ENCODE results near the gene JUN. TPM values are rescaled to one million over a fixed set of nuclear protein-coding genes. Genes with fewer than 3 reads are reported as not detected.

JUN gene
- total and polyA plus RNA-seq, 3 experiments from 2014 or later, result 25.5 to 163 (median 27.7) TPM

GRCh38 chr1:58749646-58750045 is 34.2 kb downstream of the JUN start:
- H3K36me3 Mint-ChIP-seq, result no peaks in the 10 kb centered on the region
- H3K4me1 Mint-ChIP-seq, result peaks cover 25 to 40% (median 36%) of the 10 kb centered on the region in 3 donors
- no peak overlapping the region for H3K4me3 Mint-ChIP-seq
- CTCF ChIA-PET, result interaction anchor here (1.3 kb wide), 1 partner anchor 13 kb away, joined by 4 read pairs; no protein-coding TSS in a partner anchor
- no peak for DNase-seq
- Histone ChIP-seq H3K27ac (ENCODE audit: low read depth, low read length) (no peak overlapping the region), H3K4me3 (ENCODE audit: low read length) (no peak overlapping the region), H3K36me3 (ENCODE audit: insufficient read depth, low read length) (no peaks in the 10 kb centered on the region), H3K27me3 (ENCODE audit: insufficient read depth, low read length, poor library complexity, severe bottlenecking) (no peaks in the 10 kb centered on the region), H3K4me1 (ENCODE audit: insufficient read depth, low read length) (peaks cover 10% of the 10 kb centered on the region), H3K9me3 (ENCODE audit: low read length) (no peaks in the 10 kb centered on the region)
- no peaks in the 10 kb centered on the region for H3K9me3 Mint-ChIP-seq
- POLR2A ChIA-PET, result no interaction called here
- peaks cover 0 to 10% of the 10 kb centered on the region in 2 donors for H3K27me3 Mint-ChIP-seq
- H3K27ac Mint-ChIP-seq, result no peak overlapping the region

GRCh38 chr1:58748666-58749065 is 35.2 kb downstream of the JUN start:
- H3K9me3 ChIP-seq (ENCODE audit: low read length), result no peaks in the 10 kb centered on the region
- no peak for DNase-seq
- Mint-ChIP-seq H3K9me3 (no peaks in the 10 kb centered on the region), H3K27ac (peak overlapping the region in 1 of 8 donors; percentile 10), H3K27me3 (peaks cover 2 to 10% of the 10 kb centered on the region in 2 donors), H3K4me1 (peaks cover 15 to 31% (median 26%) of the 10 kb centered on the region in 3 donors), H3K4me3 (no peak overlapping the region), H3K36me3 (no peaks in the 10 kb centered on the region)
- no peaks in the 10 kb centered on the region for H3K36me3 ChIP-seq (ENCODE audit: insufficient read depth, low read length)
- no peak overlapping the region for H3K27ac ChIP-seq (ENCODE audit: low read depth, low read length)
- no peaks in the 10 kb centered on the region for H3K4me1 ChIP-seq (ENCODE audit: insufficient read depth, low read length)
- ChIA-PET POLR2A (no interaction called here), CTCF (interaction anchor here (1.3 kb wide), 1 partner anchor 14 kb away, joined by 4 read pairs; no protein-coding TSS in a partner anchor)
- H3K4me3 ChIP-seq (ENCODE audit: low read length), result no peak overlapping the region
- H3K27me3 ChIP-seq (ENCODE audit: insufficient read depth, low read length, poor library complexity, severe bottlenecking), result no peaks in the 10 kb centered on the region

- H3K4me3 ChIP-seq (ENCODE audit: low read length), result no peak overlapping the region
- Mint-ChIP-seq H3K4me1 (peaks cover 3 to 17% (median 17%) of the 10 kb centered on the region in 3 donors), H3K36me3 (no peaks in the 10 kb centered on the region), H3K27me3 (peaks cover 2 to 10% of the 10 kb centered on the region in 2 donors), H3K9me3 (no peaks in the 10 kb centered on the region), H3K27ac (no peak overlapping the region), H3K4me3 (no peak overlapping the region)
- CTCF ChIA-PET, result interaction anchor here (1.2 kb wide), 1 partner anchor 93 kb away, joined by 3 read pairs; no protein-coding TSS in a partner anchor
- no peaks in the 10 kb centered on the region for H3K36me3 ChIP-seq (ENCODE audit: insufficient read depth, low read length)
- no peaks in the 10 kb centered on the region for H3K27me3 ChIP-seq (ENCODE audit: insufficient read depth, low read length, poor library complexity, severe bottlenecking)
- no peak overlapping the region for H3K27ac ChIP-seq (ENCODE audit: low read depth, low read length)
- H3K9me3 ChIP-seq (ENCODE audit: low read length), result no peaks in the 10 kb centered on the region
- no peaks in the 10 kb centered on the region for H3K4me1 ChIP-seq (ENCODE audit: insufficient read depth, low read length)
- DNase-seq, result no peak
- POLR2A ChIA-PET, result no interaction called here
These were observed 37.1 kb downstream of the JUN start for GRCh38 chr1:58746757-58747156.

DNA sequence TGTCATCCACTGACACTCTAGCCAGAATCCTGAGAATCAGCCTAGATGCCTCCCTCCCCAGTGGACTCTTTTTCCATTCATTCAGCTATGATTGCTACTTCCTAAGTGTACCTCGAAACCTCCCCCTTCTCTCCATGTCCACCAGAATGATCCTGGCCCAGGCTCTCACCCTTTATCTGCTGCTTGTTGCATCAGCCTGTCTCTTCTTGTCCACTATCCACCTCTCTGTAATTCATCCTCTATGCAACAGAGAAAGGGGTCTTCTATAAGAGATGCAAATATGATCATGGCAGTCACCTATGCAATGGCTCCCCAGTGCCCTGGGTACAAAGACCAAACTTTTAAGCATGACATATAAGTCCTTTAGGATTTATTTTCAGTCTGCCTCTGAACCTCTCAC is 37.7 kb downstream of the JUN start:
- H3K27ac ChIP-seq (ENCODE audit: low read depth, low read length), result no peak overlapping the region
- Mint-ChIP-seq H3K4me3 (no peak overlapping the region), H3K27me3 (peaks cover 2 to 10% of the 10 kb centered on the region in 2 donors), H3K9me3 (no peaks in the 10 kb centered on the region), H3K27ac (no peak overlapping the region), H3K36me3 (no peaks in the 10 kb centered on the region), H3K4me1 (peaks cover 3 to 17% (median 17%) of the 10 kb centered on the region in 3 donors)
- ChIA-PET POLR2A (no interaction called here), CTCF (no interaction called here)
- H3K4me3 ChIP-seq (ENCODE audit: low read length), result no peak overlapping the region
- DNase-seq, result no peak
- no peaks in the 10 kb centered on the region for H3K27me3 ChIP-seq (ENCODE audit: insufficient read depth, low read length, poor library complexity, severe bottlenecking)
- H3K9me3 ChIP-seq (ENCODE audit: low read length), result no peaks in the 10 kb centered on the region
- H3K4me1 ChIP-seq (ENCODE audit: insufficient read depth, low read length), result no peaks in the 10 kb centered on the region
- H3K36me3 ChIP-seq (ENCODE audit: insufficient read depth, low read length), result no peaks in the 10 kb centered on the region

GRCh38 chr1:58745666-58746065 is 38.2 kb downstream of the JUN start:
- Mint-ChIP-seq H3K36me3 (no peaks in the 10 kb centered on the region), H3K4me1 (peaks cover 2 to 15% (median 13%) of the 10 kb centered on the region in 3 donors), H3K9me3 (no peaks in the 10 kb centered on the region), H3K4me3 (no peak overlapping the region), H3K27ac (peak overlapping the region in 1 of 8 donors; percentile 33), H3K27me3 (peaks cover 2 to 10% of the 10 kb centered on the region in 2 donors)
- DNase-seq, result no peak
- Histone ChIP-seq H3K27me3 (ENCODE audit: insufficient read depth, low read length, poor library complexity, severe bottlenecking) (no peaks in the 10 kb centered on the region), H3K4me3 (ENCODE audit: low read length) (no peak overlapping the region), H3K9me3 (ENCODE audit: low read length) (no peaks in the 10 kb centered on the region), H3K4me1 (ENCODE audit: insufficient read depth, low read length) (no peaks in the 10 kb centered on the region), H3K36me3 (ENCODE audit: insufficient read depth, low read length) (no peaks in the 10 kb centered on the region), H3K27ac (ENCODE audit: low read depth, low read length) (no peak overlapping the region)
- POLR2A ChIA-PET, result no interaction called here
- CTCF ChIA-PET, result no interaction called here

DNA sequence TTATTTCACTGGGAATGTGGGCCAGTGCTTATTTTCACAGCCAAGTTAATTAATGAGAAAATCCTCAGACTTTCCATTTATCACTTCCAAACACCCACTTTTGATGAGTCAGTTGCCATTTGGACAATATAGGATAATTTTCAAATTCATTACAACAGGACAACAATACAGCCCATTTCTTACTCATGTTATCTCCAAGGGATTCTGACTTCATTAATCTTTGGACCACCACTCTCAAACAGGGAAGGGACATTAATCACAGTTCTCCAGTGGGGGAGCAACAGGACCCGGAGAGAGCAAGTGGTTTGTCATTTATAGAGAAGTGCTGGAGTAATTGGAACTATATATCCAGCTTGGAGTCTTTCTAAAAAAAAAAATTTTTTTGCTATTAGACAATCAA is 38.7 kb downstream of the JUN start:
- no peak overlapping the region for H3K4me3 Mint-ChIP-seq
- H3K4me1 Mint-ChIP-seq, result peaks cover 0 to 9% (median 8%) of the 10 kb centered on the region in 3 donors
- ChIA-PET POLR2A (no interaction called here), CTCF (interaction anchor here (1.5 kb wide), 1 partner anchor 24 kb away, joined by 3 read pairs; no protein-coding TSS in a partner anchor)
- H3K4me1 ChIP-seq (ENCODE audit: insufficient read depth, low read length), result no peaks in the 10 kb centered on the region
- no peaks in the 10 kb centered on the region for H3K27me3 ChIP-seq (ENCODE audit: insufficient read depth, low read length, poor library complexity, severe bottlenecking)
- no peak for DNase-seq
- no peaks in the 10 kb centered on the region for H3K36me3 Mint-ChIP-seq
- H3K9me3 Mint-ChIP-seq, result no peaks in the 10 kb centered on the region
- H3K36me3 ChIP-seq (ENCODE audit: insufficient read depth, low read length), result no peaks in the 10 kb centered on the region
- peaks cover 2 to 10% of the 10 kb centered on the region in 2 donors for H3K27me3 Mint-ChIP-seq
- H3K27ac Mint-ChIP-seq, result no peak overlapping the region
- H3K27ac ChIP-seq (ENCODE audit: low read depth, low read length), result no peak overlapping the region
- H3K4me3 ChIP-seq (ENCODE audit: low read length), result no peak overlapping the region
- H3K9me3 ChIP-seq (ENCODE audit: low read length), result no peaks in the 10 kb centered on the region

DNA sequence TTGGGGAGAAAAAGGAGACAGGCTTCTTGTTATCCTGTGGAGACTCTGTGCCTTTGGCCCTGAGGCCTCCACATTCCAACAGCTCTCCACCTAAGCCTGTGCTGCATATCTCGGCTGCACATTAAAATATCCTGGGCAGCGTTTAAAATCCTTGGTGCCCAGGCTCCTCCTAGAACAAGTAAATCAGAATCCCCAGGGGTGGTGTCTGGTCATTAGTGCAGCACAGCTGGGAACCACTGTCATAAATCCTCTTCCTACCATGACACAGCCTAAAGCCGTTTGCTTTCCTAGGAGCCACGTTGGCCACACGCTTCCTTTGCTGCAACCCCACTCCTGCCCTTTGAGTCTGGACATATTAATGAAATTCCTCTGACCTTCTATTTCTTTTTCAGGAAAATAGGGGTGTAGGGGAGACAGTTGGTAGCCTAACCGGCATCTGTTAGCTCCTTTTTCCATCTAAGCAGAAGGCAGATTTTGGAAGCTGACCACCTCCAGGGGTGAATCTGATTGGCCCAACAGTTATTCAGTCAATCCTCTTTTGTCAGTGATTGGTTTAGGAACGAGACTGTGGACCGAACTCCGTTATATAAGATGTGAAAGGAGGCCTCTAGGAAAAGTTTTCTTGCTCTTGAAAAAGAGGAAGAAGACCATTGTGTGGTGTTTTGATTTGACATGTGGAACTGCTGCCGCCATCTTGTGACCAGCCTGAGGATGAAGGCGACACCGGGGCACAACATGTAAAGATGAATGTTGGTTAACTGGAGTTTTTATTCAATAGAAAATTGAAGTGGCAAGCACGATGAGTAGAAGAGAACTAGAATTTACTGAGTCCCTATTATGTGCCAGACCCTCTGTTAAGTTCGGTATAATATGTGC is 41.9 kb downstream of the JUN start:
- H3K27me3 ChIP-seq (ENCODE audit: insufficient read depth, low read length, poor library complexity, severe bottlenecking), result no peaks in the 10 kb centered on the region
- ChIA-PET POLR2A (no interaction called here), CTCF (interaction anchor here (0.7 to 3.4 kb wide), 11 partner anchors 15 to 1017 kb away, joined by 3 to 29 read pairs (median 4); no protein-coding TSS in a partner anchor)
- no peaks in the 10 kb centered on the region for H3K9me3 ChIP-seq (ENCODE audit: low read length)
- no peaks in the 10 kb centered on the region for H3K36me3 Mint-ChIP-seq
- H3K27me3 Mint-ChIP-seq, result peaks cover 2 to 10% of the 10 kb centered on the region in 2 donors
- no peaks in the 10 kb centered on the region for H3K4me1 ChIP-seq (ENCODE audit: insufficient read depth, low read length)
- no peaks in the 10 kb centered on the region for H3K9me3 Mint-ChIP-seq
- no peak overlapping the region for H3K27ac ChIP-seq (ENCODE audit: low read depth, low read length)
- H3K4me3 ChIP-seq (ENCODE audit: low read length), result no peak overlapping the region
- H3K4me1 Mint-ChIP-seq, result peaks cover 4 to 8% (median 5%) of the 10 kb centered on the region in 3 donors
- H3K4me3 Mint-ChIP-seq, result no peak overlapping the region
- no peaks in the 10 kb centered on the region for H3K36me3 ChIP-seq (ENCODE audit: insufficient read depth, low read length)
- DNase-seq, result no peak
- H3K27ac Mint-ChIP-seq, result no peak overlapping the region

- Histone ChIP-seq H3K27ac (ENCODE audit: low read depth, low read length) (no peak overlapping the region), H3K4me1 (ENCODE audit: insufficient read depth, low read length) (no peaks in the 10 kb centered on the region), H3K4me3 (ENCODE audit: low read length) (no peak overlapping the region), H3K9me3 (ENCODE audit: low read length) (no peaks in the 10 kb centered on the region), H3K27me3 (ENCODE audit: insufficient read depth, low read length, poor library complexity, severe bottlenecking) (no peaks in the 10 kb centered on the region), H3K36me3 (ENCODE audit: insufficient read depth, low read length) (no peaks in the 10 kb centered on the region)
- no peaks in the 10 kb centered on the region for H3K36me3 Mint-ChIP-seq
- DNase-seq, result peak in 2 of 5 donors; percentile 43 to 60
- no peak overlapping the region for H3K27ac Mint-ChIP-seq
- no peaks in the 10 kb centered on the region for H3K9me3 Mint-ChIP-seq
- H3K27me3 Mint-ChIP-seq, result peaks cover 0 to 3% of the 10 kb centered on the region in 2 donors
- H3K4me1 Mint-ChIP-seq, result peaks cover 5 to 13% (median 9%) of the 10 kb centered on the region in 3 donors
- POLR2A ChIA-PET, result interaction anchor here (0.7 kb wide), 1 partner anchor 44 kb away, joined by 3 read pairs; the partner anchor contains the start of gene JUN
- CTCF ChIA-PET, result interaction anchor here (1.0 to 3.4 kb wide), 9 partner anchors 27 to 1207 kb away, joined by 3 to 29 read pairs (median 4); no protein-coding TSS in a partner anchor
- H3K4me3 Mint-ChIP-seq, result no peak overlapping the region
These were observed 43.9 kb downstream of the JUN start for GRCh38 chr1:58739856-58740466.
